ENCODE data around the gene PITPNM1. TPM values are rescaled to one million over a fixed set of nuclear protein-coding genes. Genes with fewer than 3 reads are reported as not detected.

The PITPNM1 gene
- polyA plus RNA-seq, 1 donor from 2014 or later, result 40.6 TPM

GRCh38 chr11:67457453-67457852, 47.7 kb downstream of the PITPNM1 start:
- Mint-ChIP-seq H3K4me1 (peaks cover 19 to 25% (median 20%) of the 10 kb centered on the region in 3 donors), H3K9me3 (no peaks in the 10 kb centered on the region), H3K27ac (peak overlapping the region; percentile 59 to 80 (median 67)), H3K36me3 (peaks cover 2% of the 10 kb centered on the region), H3K27me3 (no peaks in the 10 kb centered on the region), H3K4me3 (peak overlapping the region in 2 of 4 donors; percentile 47 to 84)

GRCh38 chr11:67456068-67456705, 49.0 kb downstream of the PITPNM1 start:
- H3K4me1 Mint-ChIP-seq, result peaks cover 19 to 28% (median 20%) of the 10 kb centered on the region in 3 donors
- H3K27me3 Mint-ChIP-seq, result no peaks in the 10 kb centered on the region
- H3K36me3 Mint-ChIP-seq, result peaks cover 2% of the 10 kb centered on the region
- peak overlapping the region in 1 of 3 donors; percentile 80 for H3K27ac Mint-ChIP-seq
- no peaks in the 10 kb centered on the region for H3K9me3 Mint-ChIP-seq
- no peak overlapping the region for H3K4me3 Mint-ChIP-seq

- Mint-ChIP-seq H3K9me3 (no peaks in the 10 kb centered on the region), H3K36me3 (peaks cover 2% of the 10 kb centered on the region), H3K27ac (no peak within 1 kb of the TSS), H3K27me3 (peaks cover under 1% of the 10 kb centered on the region), H3K4me1 (peaks cover 15 to 27% (median 18%) of the 10 kb centered on the region in 3 donors), H3K4me3 (peak within 1 kb of the TSS in 1 of 4 donors; percentile 58)
Observed at GRCh38 chr11:67455054-67455453, 50.1 kb downstream of the PITPNM1 start, which contains the start of gene CABP4. Gene CABP4 (plus strand): TSS chr11:67455354. CDS start chr11:67455424, 70 bp downstream.

- no peak overlapping the region for H3K27ac Mint-ChIP-seq
Observed at GRCh38 chr11:67453816-67454732, 51.1 kb downstream of the PITPNM1 start.

GRCh38 chr11:67452141-67452952, 52.8 kb downstream of the PITPNM1 start, which contains the start of gene GPR152:
Gene GPR152 (minus strand): TSS chr11:67452729. CDS start chr11:67452724, 5 bp downstream.
- no peaks in the 10 kb centered on the region for H3K9me3 Mint-ChIP-seq
- peak within 1 kb of the TSS in 1 of 3 donors; percentile 39 for H3K27ac Mint-ChIP-seq
- H3K36me3 Mint-ChIP-seq, result no peaks in the 10 kb centered on the region
- H3K4me3 Mint-ChIP-seq, result peak within 1 kb of the TSS in 1 of 4 donors; percentile 14
- H3K27me3 Mint-ChIP-seq, result peaks cover 3% of the 10 kb centered on the region
- peaks cover 12 to 28% (median 14%) of the 10 kb centered on the region in 3 donors for H3K4me1 Mint-ChIP-seq

More at GRCh38 chr11:67453816-67454732, 51.1 kb downstream of the PITPNM1 start:
- Mint-ChIP-seq H3K4me3 (no peak overlapping the region), H3K36me3 (peaks cover 2% of the 10 kb centered on the region), H3K27me3 (peaks cover 2% of the 10 kb centered on the region), H3K4me1 (peaks cover 13 to 25% (median 16%) of the 10 kb centered on the region in 3 donors), H3K9me3 (no peaks in the 10 kb centered on the region)

GRCh38 chr11:67451658-67451976, 53.5 kb downstream of the PITPNM1 start:
- Mint-ChIP-seq H3K27ac (peak overlapping the region in 1 of 3 donors; percentile 35), H3K4me1 (peaks cover 11 to 28% (median 19%) of the 10 kb centered on the region in 3 donors), H3K27me3 (peaks cover 3% of the 10 kb centered on the region), H3K4me3 (peak overlapping the region in 1 of 4 donors; percentile 14), H3K36me3 (no peaks in the 10 kb centered on the region), H3K9me3 (no peaks in the 10 kb centered on the region)

GRCh38 chr11:67450796-67451657, 54.1 kb downstream of the PITPNM1 start:
- no peaks in the 10 kb centered on the region for H3K36me3 Mint-ChIP-seq
- H3K9me3 Mint-ChIP-seq, result no peaks in the 10 kb centered on the region
- H3K27ac Mint-ChIP-seq, result peak overlapping the region in 1 of 3 donors; percentile 35
- H3K4me3 Mint-ChIP-seq, result peak overlapping the region in 1 of 4 donors; percentile 14
- H3K27me3 Mint-ChIP-seq, result peaks cover 3% of the 10 kb centered on the region
- H3K4me1 Mint-ChIP-seq, result peaks cover 15 to 31% (median 25%) of the 10 kb centered on the region in 3 donors

- Mint-ChIP-seq H3K27ac (peak overlapping the region; percentile 67 to 94 (median 68)), H3K4me3 (peak overlapping the region in 3 of 4 donors; percentile 33 to 74 (median 51)), H3K9me3 (no peaks in the 10 kb centered on the region), H3K36me3 (no peaks in the 10 kb centered on the region), H3K4me1 (peaks cover 26 to 43% (median 39%) of the 10 kb centered on the region in 3 donors), H3K27me3 (peaks cover 3% of the 10 kb centered on the region)
Observed at GRCh38 chr11:67449116-67449844, 55.9 kb downstream of the PITPNM1 start.

GRCh38 chr11:67448220-67448609, 56.9 kb downstream of the PITPNM1 start:
- H3K9me3 Mint-ChIP-seq, result no peaks in the 10 kb centered on the region
- H3K4me1 Mint-ChIP-seq, result peaks cover 35 to 43% (median 39%) of the 10 kb centered on the region in 3 donors
- H3K36me3 Mint-ChIP-seq, result no peaks in the 10 kb centered on the region
- peak overlapping the region in 3 of 4 donors; percentile 9 to 99 (median 82) for H3K4me3 Mint-ChIP-seq
- H3K27ac Mint-ChIP-seq, result peak overlapping the region; percentile 67 to 100 (median 80)
- peaks cover 3% of the 10 kb centered on the region for H3K27me3 Mint-ChIP-seq

- peak overlapping the region; percentile 98 to 100 (median 99) for H3K27ac Mint-ChIP-seq
- H3K4me1 Mint-ChIP-seq, result peaks cover 49 to 58% (median 57%) of the 10 kb centered on the region in 3 donors
- peaks cover 3% of the 10 kb centered on the region for H3K27me3 Mint-ChIP-seq
- no peaks in the 10 kb centered on the region for H3K9me3 Mint-ChIP-seq
- peak overlapping the region; percentile 54 to 99 (median 86) for H3K4me3 Mint-ChIP-seq
- no peaks in the 10 kb centered on the region for H3K36me3 Mint-ChIP-seq
Observed at GRCh38 chr11:67445515-67445914, 59.6 kb downstream of the PITPNM1 start.

- H3K36me3 Mint-ChIP-seq, result peaks cover 2% of the 10 kb centered on the region
- H3K9me3 Mint-ChIP-seq, result no peaks in the 10 kb centered on the region
- H3K27ac Mint-ChIP-seq, result peak overlapping the region; percentile 91 to 98 (median 93)
- peak overlapping the region; percentile 65 to 84 (median 74) for H3K4me3 Mint-ChIP-seq
- peaks cover 1% of the 10 kb centered on the region for H3K27me3 Mint-ChIP-seq
- peaks cover 52 to 61% (median 57%) of the 10 kb centered on the region in 3 donors for H3K4me1 Mint-ChIP-seq
Observed at GRCh38 chr11:67442504-67443404, 62.4 kb downstream of the PITPNM1 start.
